Islet precursor cell (in vitro differentiated cells): ENCODE measurements around the gene SNX18.

Experiments
- DNase-seq: peaks from one replicate; pipeline ENCODE4 v3.0.0-alpha.2; 2018

Gene SNX18

DNA sequence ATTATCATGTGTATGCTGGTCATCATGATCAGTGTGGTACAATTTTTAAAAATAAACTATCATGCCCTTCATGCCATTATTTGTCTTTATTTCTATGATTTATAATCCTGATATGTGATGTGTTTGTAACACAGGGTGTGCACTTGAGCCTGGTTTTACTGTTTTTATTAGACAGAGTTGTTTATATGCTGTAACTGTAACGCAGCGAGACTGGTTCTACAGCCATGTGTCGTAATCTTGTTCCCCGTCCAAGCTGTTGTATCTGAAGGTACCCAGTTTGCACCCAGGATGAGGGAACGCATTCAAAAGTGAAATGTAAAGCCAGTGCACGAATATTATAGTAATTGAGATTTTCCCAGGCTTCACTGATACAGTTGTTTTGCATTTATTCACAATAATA lies 28.2 kb downstream of the SNX18 start:
- DNase-seq, result no peak

DNA sequence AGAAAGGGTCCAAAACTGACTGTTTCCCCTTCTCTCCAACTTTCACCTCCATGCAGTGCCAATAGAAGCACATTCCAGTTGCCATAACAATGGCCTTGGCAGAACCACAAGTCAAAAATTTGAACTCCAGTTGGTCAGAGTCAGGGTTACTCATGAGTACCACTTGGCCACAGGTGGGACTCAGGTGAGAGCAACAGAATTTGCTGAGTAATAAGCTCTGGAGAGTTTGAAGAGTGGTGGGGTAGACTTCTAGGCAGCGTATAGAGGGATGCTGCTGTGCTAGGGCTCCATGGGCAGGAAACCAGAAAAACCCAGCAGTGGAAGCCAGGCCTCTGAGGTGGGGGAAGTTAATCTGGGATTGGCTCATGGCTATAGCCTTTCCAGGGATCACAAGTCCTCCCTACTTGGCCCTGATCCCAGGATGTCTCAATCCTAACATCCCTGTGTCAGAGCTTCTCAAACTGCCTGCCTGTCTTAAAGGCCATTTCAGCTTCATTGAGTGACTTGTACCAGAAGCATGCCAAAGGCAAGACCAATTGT lies 30.2 kb downstream of the SNX18 start:
- DNase-seq, result no peak

DNA sequence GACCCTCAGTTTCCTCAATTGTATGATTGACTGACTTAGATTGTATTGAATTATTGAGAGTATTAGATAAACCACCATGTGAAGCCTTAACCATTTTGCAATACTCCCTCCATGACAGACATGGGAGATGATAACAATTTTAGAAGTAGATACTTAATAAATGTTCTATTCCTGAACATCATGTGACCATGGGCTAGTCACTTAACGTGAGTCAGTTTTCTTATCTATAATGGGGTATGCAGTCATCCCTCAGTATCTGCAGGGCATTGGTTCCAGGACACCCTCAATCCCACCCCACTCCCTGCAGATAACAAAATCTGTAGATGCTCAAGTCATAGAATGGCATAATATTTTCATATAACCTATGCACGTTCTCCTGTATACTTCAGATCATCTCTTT lies 31.0 kb downstream of the SNX18 start:
- DNase-seq, result no peak

- DNase-seq, result no peak
Measured at GRCh38 chr5:54551292-54551691, 33.7 kb downstream of the SNX18 start.

DNA sequence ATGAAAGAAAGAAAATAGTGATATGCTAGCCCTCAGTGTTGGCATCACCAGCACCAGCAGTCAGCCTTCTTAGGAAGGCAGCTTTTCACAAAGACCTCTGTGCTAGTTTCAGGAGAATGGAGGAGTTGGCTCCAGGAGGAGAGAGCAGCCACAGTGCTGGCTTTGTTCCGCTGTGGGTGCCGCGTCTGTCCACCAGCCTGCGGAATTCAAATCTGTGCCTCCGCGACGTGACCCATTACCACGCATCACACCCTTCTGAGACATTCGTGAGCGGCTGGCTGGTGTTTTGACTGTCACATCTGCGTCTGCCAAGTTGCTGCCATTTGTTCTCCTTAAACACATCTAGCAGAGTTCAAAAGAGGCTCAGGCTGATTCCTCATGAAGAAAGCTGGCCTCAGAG lies 34.4 kb downstream of the SNX18 start:
- no peak for DNase-seq

- no peak for DNase-seq
Measured at GRCh38 chr5:54552446-54552845, 34.9 kb downstream of the SNX18 start.

GRCh38 chr5:54553659-54554207 lies 36.2 kb downstream of the SNX18 start:
- DNase-seq, result no peak

DNA sequence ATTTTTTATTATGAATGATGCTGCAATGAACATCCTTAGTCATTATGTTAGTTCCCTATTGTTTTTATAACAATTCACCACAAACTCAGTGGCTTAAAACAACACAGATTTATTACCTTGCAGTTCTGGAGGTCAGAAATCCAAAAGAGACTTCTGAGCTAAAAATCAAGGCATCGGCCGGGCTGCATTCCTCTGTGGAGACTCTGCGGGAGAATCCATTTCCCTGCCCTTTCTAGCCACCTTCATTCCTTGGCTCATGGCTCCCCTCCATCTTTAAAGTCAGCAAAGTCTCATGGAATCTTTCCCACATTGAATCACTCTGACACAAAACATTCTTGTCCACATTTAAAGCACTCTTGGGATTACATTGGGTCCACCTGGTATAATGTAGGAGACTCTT lies 38.6 kb downstream of the SNX18 start:
- DNase-seq, result no peak

DNA sequence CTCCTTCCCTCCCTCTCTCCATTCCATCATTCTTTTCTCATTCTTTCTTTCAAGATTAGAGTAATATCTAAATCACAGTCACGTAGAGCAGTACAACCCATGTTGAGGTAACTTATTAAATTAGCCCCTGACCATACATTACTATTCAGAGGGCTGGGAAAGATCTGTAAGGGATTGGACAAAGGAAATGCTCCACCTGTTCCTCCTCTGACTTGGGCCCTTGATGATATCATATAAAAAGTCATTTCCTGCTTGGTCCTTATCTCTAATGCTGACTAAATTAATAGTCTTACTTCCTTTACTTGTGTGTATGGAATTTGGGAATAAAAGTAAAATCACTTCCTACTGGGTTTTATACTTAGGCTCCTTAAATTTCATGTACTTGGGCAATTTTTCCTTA lies 40.8 kb downstream of the SNX18 start:
- DNase-seq, result no peak

DNA sequence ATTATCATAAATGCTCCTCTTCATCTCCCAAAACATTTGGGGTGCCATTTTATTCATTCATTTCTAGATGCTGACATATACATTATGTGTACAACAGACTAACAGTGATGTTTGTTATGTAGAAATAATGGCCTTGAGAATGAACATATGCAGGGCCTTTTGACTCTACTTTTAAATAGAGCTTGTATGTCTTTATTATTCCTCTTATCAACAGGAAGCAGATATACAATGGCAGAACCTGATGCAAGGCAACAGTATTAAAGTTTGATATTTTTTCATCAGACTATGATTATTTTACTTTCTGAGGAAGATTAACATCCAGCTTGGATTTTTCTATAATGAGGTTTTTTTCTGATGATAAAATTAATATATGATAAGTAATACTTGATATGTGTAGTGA lies 44.1 kb downstream of the SNX18 start:
- no peak for DNase-seq

DNA sequence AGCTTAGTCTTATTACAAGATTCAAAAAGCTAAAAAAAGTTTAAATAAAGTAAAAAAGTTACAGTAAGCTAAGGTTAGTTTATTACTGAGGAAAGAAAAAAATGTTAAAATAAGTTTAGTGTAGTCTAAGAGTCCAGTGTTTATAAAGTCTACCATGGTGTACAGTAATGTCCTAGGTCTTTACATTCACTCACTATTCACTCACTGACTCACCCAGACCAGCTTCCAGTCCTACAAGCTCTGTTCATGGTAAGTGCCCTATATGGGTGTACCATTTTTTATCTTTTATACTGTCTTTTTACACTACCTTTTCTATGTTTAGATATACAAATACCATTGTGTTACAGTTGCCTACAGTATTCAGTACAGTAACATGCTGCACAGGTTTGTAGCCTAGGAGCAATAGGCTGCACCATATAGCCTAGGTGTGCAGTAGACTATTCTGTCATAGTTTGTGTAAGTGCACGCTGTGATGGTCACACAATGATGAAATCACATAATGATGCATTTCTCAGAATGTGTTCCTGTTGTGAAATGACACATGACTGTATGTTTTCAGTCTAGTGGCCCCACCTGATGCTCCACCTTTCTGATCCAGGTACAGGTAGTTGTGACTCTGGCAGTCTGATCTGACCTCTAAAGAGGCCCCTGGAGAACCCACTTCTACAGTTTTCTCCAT lies 45.7 kb downstream of the SNX18 start:
- DNase-seq, result no peak

DNA sequence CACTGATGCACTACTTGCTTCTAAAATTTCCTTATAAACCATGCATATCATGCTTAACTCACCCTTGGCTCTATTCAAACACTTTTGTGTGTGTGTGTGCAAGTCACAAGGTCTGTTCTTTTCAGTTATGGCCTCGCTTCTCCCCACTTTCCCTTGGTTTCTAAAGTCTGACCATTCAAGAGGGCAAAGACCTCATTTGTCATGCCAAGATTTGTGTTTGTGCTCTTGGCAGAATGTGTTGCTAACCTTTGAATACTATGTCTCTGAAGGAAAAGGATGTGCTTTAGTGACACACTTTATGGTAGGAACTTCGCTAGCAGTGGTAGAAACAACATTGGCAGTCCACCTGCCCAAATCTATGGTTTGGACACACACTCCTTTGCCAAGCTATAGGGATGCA lies 50.4 kb downstream of the SNX18 start:
- no peak for DNase-seq

DNA sequence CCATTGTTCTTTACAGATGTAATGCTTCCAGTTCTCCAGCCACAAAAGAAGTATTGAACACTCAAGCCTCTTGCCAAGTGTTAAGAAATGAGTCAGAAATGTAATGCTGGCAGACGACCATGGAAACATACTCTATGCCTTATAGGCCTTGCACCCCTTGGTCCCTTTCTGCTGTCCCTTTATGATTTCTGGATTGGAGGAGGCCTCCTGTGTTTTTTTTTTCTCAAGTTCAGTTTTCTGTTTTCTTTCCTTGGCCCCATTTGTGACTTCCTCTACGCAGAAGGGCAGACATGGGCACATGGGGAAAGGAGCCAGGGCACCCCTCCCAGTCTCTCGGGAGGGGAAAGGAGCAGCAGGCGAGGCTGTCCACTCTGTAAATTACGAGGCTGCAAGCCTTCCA lies 53.4 kb downstream of the SNX18 start:
- DNase-seq, result no peak

- DNase-seq, result no peak
Measured at GRCh38 chr5:54571462-54571861, 53.9 kb downstream of the SNX18 start.

- no peak for DNase-seq
Measured at GRCh38 chr5:54573812-54574489, 56.4 kb downstream of the SNX18 start.

DNA sequence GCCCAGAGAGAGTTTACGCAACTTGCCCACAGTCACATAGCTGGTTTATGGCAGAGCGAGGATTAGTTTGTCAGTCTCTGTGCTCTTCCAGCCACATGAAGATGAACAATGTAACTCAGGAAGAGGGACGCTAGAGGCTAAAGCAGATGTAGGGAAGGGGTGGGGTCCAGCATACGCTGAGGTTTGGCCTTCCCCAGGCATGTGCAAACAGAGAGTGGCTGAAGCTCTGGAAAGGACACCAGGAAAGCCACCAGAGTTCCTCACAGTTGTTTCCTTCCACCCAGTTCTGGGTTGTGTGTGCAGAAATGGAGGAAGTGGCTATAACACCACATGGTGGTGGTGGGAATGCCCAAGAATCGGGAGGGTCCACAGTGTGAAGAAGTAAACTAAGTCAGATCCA lies 60.0 kb downstream of the SNX18 start:
- no peak for DNase-seq

DNA sequence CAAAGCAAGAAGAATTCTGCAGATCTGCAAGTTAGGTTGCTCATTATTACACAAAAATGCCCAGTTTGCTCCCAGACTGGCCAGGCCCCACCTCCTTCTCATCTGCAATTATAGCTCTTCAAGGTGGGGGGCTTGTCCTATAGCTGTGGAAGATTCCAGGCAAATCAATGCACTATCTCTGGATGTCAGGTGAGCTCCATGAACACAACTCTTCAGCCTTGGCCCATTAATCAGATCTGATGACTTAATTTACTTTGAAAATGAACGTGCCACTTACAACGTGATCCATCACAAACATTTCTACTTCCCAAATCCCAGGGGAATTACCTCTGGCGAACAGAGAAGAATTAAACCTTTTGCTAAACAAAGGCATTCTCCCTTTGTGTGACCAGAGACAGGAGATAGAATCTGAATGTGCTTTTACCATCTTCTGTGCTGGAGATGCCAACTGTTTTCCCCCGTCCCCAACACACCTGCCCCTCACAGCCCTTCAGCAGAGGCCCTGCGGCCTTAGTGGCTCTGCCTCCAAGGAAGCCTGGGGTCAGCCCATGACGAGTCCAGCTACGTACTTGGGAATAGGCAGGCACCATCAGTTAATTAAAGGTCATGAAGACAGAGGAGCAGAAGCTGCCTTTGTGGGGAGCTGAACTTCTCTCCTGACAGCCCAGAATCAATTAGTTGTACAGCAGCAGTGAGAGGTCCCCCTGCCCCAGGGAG lies 60.5 kb downstream of the SNX18 start:
- no peak for DNase-seq

DNA sequence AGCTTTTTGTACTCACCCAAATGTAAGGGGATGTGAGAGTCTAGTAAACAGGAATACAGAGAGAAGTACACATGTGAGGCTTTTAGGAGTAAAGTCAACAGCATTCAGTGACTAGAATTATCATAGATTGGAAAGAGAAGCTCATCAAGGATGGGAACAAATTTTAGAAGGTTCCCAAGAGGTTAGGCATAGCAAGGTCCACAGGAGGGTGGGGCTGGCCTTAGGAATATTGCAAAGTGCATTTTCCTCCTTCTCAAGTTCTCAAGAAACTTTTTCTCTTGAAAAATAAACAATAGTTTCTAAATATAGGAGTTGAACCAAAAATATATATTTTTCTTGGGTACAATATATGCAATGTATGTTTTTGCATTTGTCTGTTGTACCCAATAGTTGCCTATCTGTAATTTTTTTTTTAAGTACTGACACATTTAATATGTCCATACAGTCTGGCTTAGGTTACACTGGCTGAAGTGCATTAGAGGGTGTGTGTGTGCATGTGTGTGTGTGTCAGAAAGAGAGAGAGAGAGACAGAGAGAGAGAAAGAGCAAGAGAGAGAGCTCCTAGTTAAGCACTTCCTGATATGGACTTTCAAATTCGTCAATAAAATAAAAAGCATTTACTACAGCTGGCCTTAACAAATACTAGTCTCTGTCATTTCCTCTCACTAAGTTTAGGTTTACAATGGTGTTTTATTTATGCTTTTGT lies 62.2 kb downstream of the SNX18 start:
- DNase-seq, result no peak

DNA sequence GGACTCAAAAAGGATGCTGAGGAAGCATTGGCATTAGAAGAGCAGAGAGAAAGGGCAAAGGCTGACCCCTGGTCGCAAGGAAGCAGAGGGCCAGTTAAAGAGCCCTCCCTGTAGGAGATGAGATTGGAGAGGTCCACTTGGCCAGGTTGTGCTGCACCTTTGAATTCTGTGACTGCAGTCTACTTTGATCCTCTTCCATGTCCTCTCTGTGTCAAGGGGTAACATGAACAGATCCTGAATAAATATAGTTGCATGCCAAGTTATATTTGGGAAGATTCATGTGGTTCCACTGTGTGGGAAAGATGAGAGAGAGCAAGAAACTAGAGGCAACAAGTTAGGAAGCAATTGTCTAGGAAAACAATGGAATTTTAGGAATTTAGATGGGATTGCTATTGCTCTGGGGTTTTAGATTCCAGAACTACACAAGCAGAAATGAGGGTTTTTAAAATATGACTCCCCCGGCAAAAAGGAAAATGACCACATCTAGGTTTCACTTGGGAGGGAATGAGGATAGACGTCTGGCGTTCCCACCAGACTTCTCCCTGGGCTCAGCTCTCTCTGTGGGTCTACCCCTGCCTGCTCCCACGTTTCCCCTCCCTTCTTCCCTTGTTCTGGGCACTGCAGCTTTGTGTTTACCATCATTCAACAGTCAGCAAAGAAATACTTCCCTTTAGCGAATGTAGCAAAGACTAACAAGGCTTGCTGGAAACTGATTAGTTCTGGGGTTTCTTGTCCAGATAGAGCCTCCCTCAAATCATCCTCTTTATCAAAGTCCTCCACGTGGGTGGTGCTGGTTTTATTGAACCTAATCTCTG lies 63.6 kb downstream of the SNX18 start:
- DNase-seq, result no peak

DNA sequence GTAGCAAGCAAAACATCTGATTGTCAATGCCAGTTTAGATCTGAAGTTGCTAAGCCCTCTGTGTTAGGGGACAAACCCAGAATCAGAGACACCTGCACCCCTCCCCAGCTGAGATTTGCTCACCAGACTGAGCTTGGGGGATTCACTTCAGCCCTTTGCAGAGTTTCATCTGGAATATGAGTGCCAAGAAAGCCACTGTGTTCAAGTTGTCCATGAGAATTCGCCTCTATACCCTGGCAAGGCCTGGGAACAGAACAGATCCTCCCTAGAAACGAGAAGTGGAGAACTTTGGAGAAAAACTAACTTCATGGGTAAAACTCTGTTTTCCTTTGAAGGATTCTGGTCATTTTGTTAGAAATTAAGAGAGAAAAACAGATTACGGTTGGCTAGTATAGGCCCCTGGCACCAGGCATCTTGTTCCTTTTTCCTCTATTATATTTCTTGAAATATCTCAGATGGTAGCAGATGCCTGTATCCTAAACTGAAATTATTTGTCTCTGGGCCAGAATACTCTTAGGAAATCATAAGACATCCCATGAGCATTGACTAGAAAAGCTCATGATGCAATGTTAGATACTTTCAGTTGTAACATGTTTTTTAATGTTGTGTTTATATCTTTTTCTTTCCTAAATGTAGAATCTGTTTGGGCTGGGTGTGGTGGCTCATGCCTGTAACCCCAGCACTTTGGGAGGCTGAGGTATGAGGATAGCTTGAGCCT lies 64.4 kb downstream of the SNX18 start:
- no peak for DNase-seq

GRCh38 chr5:54586336-54586735 lies 68.8 kb downstream of the SNX18 start:
- no peak for DNase-seq
